GM18907 (cell line): Measurements from ENCODE around the gene KLK14.

ENCODE experiments used
- ATAC-seq: cut with Tn5 transposase; IDR thresholded peaks from one replicate; pipeline ENCODE4 v1.9.1; 2021; ENCODE audit warnings: mild to moderate bottlenecking, moderate library complexity; ENCODE audit not compliant: unreplicated experiment

Gene KLK14, protein sequence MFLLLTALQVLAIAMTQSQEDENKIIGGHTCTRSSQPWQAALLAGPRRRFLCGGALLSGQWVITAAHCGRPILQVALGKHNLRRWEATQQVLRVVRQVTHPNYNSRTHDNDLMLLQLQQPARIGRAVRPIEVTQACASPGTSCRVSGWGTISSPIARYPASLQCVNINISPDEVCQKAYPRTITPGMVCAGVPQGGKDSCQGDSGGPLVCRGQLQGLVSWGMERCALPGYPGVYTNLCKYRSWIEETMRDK

DNA sequence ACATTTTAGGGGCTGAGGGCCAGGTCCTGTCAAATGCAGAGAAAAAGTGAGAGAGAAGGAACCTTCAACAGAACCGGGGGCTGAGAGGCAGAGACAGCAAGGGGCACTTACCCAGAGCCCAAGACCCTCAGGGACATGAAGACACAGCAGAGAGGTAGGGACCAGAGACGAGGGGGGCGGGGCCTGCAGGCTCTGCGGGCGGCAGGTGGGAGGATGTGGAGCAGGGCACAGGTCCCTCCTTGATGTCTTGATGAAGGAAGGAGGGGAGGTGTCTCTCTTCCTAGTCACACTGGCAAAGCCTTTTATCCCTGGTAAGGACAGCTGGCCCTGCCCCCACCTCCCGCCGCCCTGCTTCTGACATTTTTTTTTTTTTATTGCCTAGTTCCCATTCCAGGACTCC is at the start of gene KLK14:
Gene KLK14, minus strand, starts transcription at position 277 of the 400 bp plus-strand sequence. Its CDS starts 273 bp downstream, at position 4.
- ATAC-seq = no peak

DNA sequence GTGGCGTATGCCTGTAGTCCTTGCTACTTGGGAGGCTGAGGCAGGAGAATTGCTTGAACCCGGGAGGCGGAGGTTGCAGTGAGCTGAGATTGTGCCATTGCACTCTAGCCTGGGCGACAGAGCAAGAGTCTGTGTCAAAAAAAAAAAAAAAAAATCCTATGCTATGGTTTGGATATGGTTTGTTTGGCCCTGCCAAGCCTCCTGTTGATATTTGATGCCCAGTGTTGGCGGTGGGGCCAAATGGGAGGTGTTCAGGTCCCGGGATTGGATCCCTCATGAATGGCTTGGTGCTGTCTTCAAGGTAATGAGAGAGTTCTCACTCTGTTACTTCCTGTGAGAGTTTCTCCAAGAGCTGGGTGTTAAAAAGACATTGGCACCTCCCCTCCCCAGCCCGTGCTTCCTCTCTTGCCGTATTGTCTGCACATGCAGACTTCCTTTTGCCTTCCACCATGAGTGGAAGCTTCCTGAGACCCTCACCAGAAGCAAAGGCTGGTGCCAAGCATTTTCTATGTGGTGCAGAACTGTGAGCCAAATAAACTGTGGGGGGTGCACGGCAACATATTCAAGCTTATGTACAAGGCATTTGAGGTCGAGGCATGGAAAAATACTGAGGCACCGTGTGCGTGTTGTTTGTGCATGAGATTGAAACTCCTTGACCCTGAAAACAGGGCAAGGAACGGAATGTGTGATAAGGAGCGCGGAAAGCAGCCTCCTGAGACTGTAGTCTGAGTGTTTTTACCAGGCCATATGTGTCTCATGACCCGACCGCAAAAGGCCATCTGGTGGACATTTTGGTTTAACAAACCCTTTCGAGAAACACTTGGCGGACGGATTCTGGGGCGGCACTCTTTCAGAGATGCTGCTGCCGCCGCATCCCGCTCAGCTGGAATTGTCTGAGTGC is 49.3 kb upstream of the KLK14 start:
- ATAC-seq = no peak

DNA sequence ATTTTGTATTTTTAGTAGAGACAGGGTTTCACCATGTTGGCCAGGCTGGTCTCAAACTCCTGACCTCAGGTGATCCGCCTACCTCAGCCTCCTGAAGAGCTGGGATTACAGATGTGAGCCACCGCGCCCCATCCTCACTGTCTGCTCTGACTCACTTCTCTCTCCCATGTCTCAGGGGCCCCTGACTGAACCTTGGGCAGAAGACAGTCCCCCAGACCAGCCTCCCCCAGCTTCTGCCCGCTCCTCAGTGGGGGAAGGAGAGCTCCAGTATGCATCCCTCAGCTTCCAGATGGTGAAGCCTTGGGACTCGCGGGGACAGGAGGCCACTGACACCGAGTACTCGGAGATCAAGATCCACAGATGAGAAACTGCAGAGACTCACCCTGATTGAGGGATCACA is 47.0 kb upstream of the KLK14 start:
- ATAC-seq = no peak

DNA sequence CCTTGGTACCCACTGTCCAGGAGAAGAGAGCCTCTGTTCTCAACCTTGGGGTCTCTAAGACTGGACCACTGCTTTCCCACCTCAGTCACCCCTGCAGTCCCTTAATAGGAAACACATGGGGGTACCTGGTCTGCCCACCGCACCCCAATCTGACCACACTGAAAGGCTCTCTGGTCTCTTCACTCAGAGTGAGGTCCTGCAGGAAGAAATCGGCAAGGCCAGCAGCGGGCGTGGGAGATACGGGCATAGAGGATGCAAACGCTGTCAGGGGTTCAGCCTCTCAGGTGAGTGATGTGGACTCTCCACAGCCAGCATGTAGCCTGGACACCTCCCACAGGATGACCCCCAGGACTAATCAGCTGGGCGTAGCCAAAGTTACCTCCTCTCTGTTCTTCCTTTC is 45.5 kb upstream of the KLK14 start:
- ATAC-seq = no peak

DNA sequence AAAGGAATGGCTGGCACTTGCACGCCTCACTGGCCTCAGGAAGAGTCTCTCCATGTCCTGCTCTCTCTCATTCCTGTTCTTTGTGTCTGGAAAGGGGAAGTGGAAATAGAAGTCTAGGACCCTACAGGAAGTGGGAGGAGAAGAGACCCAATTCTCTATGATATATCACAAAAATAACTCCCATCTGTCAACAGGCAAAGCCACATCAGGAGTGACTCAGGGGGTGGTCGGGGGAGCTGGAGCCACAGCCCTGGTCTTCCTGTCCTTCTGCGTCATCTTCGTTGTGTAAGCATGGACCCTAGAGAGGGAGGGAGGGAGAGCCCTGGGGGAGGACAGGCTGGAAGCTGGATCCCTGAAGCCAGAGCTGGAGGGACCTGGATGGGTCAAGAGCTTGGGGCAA is 45.1 kb upstream of the KLK14 start:
- no peak for ATAC-seq

DNA sequence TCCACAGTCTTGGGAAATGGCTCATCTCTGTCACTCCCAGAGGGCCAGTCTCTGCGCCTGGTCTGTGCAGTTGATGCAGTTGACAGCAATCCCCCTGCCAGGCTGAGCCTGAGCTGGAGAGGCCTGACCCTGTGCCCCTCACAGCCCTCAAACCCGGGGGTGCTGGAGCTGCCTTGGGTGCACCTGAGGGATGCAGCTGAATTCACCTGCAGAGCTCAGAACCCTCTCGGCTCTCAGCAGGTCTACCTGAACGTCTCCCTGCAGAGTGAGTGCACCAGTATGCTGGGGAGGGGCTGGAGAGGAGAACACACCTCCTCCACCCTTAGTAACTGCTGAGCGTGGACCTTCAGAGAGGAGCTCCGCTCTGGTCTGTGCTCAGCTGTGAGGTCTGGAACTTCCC is 44.3 kb upstream of the KLK14 start:
- no peak for ATAC-seq

DNA sequence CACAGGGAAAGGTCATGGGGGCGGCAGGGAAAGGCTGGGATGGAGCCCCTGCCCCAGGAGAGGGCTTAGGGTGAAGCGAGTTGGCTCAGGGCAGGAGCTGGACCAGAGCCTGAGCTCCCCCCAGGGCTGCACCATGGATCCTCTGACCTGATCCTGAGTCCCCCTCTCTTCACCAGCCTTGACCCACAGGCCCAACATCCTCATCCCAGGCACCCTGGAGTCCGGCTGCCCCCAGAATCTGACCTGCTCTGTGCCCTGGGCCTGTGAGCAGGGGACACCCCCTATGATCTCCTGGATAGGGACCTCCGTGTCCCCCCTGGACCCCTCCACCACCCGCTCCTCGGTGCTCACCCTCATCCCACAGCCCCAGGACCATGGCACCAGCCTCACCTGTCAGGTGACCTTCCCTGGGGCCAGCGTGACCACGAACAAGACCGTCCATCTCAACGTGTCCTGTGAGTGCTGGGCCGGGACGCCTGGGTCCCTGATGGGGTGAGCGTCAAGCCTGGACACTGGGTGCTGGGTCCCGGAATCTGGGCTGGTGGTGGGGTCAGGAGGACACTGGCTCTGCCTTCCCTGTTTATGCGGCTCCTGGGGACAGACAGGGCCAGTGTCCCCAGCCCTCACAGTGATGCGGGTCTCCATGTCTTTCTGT is 42.9 kb upstream of the KLK14 start:
- no peak for ATAC-seq

DNA sequence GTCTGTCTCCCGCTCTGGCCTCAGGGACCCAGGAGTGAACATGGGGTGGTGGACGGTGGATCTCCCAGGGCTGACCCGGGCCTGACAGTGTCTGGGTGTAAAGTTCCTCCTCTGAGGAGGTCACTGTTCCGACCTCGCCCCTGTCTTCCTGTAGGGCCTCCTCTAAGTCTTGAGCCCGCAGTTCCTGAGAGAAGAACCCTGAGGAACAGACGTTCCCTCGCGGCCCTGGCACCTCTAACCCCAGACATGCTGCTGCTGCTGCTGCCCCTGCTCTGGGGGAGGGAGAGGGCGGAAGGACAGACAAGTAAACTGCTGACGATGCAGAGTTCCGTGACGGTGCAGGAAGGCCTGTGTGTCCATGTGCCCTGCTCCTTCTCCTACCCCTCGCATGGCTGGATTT is 42.0 kb upstream of the KLK14 start, which contains the start of gene SIGLEC9:
Gene SIGLEC9, plus strand, starts transcription at position 178 of the 400 bp plus-strand sequence. Its CDS starts 69 bp downstream, at position 247.
- ATAC-seq = no peak

DNA sequence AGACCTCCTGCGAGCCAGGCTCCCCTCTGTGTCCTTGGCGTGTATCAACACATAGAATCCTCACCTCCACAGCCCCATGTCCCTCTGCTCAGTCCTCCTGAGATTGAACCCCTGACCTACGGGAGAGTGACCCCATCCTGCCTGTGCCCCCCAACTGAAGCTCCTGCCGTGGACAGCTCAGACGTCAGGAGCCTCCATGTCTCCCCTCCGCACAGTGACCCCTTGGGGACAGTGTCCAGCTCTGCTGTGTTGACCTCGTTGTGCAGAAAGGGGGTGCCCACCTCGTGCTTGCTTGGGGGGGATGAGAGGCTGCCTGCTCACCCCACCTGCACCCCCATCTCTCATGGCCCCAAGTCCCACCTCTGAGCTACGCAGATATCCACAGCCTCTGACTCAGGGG is 41.5 kb upstream of the KLK14 start:
- no peak for ATAC-seq

DNA sequence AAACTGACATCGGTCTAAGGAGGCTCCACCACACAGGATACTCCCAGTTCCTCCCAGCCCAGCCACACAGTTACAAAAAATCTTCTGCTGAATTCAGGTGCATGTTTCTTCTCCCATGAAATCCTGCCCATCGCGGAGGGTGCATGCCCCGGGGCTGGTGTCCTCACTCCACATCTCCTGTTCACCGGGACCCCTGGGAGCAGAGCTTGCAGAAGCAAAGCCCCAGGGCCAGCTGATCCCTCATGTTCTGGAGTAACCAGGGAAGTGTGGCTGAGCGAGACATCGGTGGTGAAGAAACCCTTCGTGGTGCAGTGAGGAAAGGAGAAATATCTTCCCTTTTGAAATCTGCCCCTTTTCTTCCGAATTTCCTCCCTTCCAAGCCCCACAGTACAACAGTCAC is 41.1 kb upstream of the KLK14 start:
- no peak for ATAC-seq

DNA sequence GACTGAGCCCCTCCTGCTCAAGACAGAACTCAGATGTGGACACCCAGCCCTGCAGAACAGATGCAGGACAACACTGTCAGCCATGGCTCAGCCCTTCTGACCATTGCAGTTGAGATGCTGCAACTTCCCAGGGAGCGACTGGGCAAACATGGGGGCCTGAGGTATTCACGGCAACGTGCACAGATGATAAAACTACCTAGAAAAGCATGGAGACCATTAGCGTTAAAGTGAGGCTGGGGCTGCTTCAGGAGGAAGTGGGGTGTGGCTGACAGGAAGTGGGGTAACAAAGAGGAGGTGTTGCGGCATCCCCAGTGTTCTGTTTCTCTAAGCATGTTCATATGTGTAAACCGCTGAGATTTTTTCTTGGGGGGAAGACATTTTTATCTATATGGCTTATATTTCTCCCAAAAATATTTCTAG is 40.7 kb upstream of the KLK14 start:
- ATAC-seq = no peak

DNA sequence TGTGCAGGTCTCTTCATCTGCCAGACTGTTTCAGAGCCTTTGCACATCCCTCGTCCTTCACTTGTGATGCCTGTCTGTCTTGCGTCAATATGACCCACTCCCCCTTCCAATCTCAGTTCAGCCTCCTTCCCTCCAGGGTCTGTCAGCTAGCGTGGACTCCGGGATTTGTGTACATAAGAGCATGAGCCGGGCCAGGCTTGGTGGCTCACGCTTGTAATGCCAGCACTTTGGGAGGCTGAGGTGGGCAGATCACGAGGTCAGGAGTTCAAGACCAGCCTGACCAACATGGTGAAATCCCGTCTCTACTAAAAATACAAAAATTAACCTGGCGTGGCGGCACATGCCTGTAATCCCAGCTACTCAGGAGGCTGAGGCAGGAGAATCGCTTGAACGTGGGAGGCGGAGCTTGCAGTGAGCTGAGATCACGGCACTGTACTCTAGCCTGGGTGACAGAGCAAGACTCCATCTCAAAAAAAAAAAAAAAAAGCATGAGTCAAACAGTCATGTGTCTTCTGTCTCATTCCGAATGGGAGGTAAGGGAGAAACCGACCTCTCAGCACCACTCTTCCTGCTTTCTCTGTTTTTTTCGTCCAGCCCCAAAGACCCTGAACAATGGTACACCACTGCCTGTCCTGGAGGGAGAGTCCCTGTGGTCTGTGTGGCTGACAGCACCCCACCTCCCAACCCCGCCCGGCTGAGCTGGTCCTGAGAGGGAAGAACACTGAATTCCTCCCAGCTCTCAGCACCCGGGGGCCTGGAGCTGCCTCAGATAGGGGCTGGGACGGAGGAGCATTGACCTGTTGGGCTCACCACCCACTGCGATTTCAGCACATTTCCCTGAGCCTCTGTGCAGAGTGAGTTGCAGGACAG is 39.7 kb upstream of the KLK14 start:
- ATAC-seq = no peak

DNA sequence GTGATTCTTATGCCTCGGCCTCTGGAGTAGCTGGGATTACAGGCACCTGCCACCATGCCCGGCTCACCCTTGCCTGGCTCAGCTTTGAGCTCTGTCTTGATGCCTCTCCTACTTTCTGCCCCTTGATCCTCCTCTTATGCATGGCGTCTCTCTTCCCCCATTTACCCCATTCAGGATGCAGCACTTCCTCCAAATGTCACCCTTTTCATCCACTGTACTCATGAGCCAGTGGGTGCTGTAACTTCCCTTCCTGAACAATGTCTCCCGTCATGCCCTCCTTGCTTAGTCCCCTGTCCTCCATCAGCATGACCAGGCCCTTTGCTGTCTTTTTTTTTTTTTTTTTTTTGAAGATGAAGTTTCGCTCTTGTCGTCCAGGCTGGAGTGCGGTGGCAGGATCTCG is 38.6 kb upstream of the KLK14 start:
- ATAC-seq = no peak

DNA sequence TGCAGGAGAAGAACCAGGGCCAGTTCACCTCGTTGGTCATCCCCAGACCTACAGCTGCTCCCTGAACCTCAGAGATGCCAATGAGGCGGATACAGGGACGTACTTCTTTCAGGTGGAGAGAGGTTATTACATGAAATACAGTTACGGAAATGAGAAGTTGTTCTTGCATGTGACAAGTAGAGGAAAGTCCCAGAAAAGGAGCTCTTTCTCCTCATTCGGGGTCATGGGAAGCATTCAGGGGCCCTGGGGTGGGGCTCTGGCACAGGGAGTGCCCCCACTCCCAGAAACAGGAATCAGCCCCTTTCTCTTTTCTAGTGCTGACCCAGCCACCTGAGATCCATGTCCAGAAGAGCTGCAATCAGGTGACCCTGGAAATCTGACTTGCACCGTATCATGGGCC is 37.5 kb upstream of the KLK14 start:
- no peak for ATAC-seq

DNA sequence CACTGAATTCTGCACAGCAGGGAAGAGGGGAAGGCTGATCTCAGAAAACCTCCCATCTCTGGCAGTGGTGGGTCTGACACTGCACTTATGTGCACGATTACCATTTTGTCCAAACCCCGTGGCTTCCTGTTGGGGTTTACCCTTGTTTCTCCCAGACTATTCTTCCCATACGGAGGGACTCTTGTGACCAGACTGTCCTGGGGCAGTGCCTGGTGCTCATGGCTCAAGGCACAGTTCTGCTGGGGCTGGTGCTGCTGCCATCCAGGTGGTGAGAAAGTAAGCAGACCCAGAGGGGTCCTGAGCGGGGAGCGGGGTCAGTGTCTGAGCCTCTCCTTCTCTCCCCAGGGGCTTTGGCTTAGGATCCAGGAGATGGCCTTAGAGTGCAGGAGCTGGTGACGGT is 36.9 kb upstream of the KLK14 start:
- no peak for ATAC-seq

DNA sequence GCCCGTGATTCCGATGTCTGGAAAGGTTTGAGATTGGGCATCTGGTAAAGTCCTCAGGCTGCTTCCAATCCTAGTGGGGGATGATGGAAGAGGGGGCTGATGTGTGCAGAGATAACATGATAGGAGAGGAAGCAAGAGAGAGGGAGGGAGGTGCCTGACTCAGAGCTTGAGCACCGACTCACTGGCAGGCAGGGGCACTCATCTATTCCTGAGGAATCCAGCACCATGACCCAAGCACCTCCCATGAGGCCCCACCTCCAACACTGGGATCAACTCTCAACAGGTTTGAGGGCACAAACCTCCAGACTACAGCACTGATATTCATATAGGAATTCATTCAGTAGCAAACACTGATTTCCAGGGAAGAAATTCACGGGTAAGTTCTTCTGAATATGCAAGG is 36.4 kb upstream of the KLK14 start:
- no peak for ATAC-seq

DNA sequence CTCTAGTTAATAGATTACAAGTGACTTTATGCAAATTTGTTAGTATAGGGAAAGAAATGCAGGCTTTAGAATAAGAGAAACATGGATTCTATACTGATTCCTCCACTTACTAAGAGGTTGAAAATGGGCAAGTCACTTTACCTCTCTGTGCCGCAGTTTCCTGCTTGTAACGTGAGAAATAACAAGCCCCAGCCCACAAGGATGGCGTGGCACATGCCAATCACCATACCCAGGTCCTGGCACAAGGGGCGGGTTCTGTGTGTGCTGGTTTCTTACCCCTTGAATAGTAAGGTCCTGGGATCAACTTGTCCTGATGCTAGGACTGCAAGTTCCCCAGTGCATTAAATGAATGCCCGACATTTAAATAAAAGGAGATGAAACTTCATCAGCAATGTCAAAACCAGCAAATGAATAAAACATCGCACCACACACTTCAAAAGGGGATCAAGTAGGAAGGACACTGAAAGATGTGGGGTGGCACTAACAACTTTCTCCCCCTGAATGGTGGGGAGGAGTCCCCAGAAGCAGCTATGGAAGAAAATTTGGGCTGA is 34.1 kb upstream of the KLK14 start:
- no peak for ATAC-seq

DNA sequence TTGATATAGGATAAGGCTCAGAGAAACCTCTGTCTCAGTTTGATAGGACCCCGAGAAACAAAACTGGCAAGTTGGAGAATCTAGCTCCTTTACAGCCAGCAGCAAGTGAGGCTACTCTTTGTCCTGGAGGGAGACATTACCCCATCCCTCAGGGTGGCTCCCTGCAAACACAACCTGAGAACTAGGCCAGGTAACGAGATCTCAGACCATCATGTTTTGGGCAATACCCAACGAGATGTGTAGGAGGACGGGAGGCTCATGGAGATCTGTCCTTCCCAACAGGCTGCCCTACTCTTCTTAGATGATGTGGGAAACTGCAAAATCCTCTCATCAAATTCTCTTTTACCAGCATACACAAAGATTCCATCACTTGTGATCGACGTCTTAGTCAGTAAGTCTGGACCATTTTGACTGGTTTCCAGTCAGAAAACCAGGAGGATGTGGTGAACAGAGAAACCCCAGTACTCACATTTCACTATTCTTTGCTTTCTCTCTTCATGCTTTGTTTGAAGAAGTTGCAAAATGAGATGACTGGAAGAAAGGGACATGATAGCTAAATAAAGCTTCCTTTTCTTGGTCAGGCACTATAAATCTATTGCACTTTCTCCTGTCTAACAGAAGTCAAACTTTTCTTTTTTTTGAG is 31.5 kb upstream of the KLK14 start:
- ATAC-seq = no peak

DNA sequence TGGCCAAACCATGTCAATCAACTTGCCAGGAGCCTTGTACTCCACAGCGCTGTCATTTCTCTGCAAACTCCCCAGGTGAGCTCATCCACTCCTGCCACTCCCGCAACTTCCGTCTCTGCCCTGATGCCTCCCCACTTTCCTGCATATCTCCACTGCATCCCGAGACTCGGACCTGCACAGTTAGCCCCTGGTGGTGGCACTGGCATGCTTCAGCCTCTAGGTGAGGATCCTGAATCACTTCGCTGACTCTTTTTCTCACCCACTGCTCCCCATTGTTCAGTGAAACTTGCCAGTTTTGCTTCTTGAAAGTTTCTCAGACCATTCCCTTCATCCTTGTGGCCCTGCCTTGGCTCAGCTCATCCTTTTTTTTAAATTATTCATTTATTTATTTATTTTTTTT is 28.9 kb upstream of the KLK14 start:
- ATAC-seq = no peak

DNA sequence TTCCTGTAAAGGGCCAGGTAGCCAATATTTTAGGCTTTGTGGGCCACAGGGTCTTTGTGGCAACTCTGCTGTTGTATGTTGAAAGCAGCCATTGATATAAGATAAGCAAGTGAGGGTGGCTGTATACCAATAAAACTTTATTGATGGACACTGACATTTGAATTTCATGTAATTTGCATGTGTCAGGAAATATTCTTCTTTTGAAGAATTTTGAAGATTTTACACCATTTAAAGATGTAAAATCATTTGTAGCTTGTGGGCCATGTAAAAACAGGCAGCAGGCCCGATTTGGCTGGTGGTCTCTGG is 27.9 kb upstream of the KLK14 start:
- no peak for ATAC-seq
